Endothelial cell of umbilical vein (primary cell): ENCODE results near the gene PPM1E. TPM values are rescaled to one million over a fixed set of nuclear protein-coding genes. Genes with fewer than 3 reads are reported as not detected.

Experiments
- BruUV-seq: library from RNA; stranded (reverse); fragments of 400-500 nt; replicated peaks from 2 replicates; lab custom pipeline; 2021; lab: Mats Ljungman, UMichigan
- CTCF ChIA-PET: fragments of 300-600, 350-600 bp; sonication (Branson Sonifier 250); formaldehyde crosslinking; loops from one replicate; lab custom pipeline; 2021; ENCODE audit warnings: antibody characterized with exemption, inconsistent platforms; lab: Charles Lee
- POLR2A ChIA-PET: fragments of 300-600, 350-600 bp; sonication (Branson Sonifier 250); formaldehyde crosslinking; loops from one replicate; lab custom pipeline; 2021; ENCODE audit warnings: antibody characterized with exemption, inconsistent platforms; lab: Charles Lee
- DNase-seq: peaks from one replicate; pipeline ENCODE4 v3.0.0-alpha.2; 2011; ENCODE audit warnings: low read depth, low spot score
- FAIRE-seq: peaks from 2 replicates; lab custom pipeline; 2011; peaks lifted over from hg19 to GRCh38; lab: Jason Lieb, UNC
- H2AFZ ChIP-seq: 2 replicates; pipeline ENCODE4 v1.6.0; 2012; ENCODE audit warnings: low read depth, low read length, control low read depth, inconsistent platforms
- H3K27ac ChIP-seq: 2 replicates; pipeline ENCODE4 v1.5.1; 2011; ENCODE audit warnings: low read depth, mild to moderate bottlenecking, control low read depth, low read length, moderate library complexity; ENCODE audit not compliant: insufficient read depth
- H3K27me3 ChIP-seq, 2 experiments: 2 replicates each; pipeline versions ENCODE4 v1.6.0 to v1.6.1; 2011; ENCODE audit warnings: low read length in 2 of 2, mixed read lengths in 1 of 2; ENCODE audit not compliant: control insufficient read depth in 2 of 2, insufficient read depth in 2 of 2
- H3K36me3 ChIP-seq, 2 experiments: 2 replicates in 1 of 2; 3 replicates in 1 of 2; pipeline ENCODE4 v1.5.1; 2011; ENCODE audit warnings: low read length in 2 of 2, mild to moderate bottlenecking in 1 of 2, moderate library complexity in 1 of 2; ENCODE audit not compliant: control insufficient read depth in 2 of 2, insufficient read depth in 2 of 2; ENCODE audit errors: extremely low read depth in 1 of 2
- H3K4me1 ChIP-seq: 3 replicates; pipeline ENCODE4 v1.5.1; 2011; ENCODE audit warnings: mild to moderate bottlenecking, low read length; ENCODE audit not compliant: control insufficient read depth, insufficient read depth; ENCODE audit errors: extremely low read depth
- H3K4me2 ChIP-seq: 2 replicates; pipeline ENCODE4 v1.6.1; 2011; ENCODE audit warnings: low read length, control low read depth, mixed read lengths; ENCODE audit not compliant: insufficient read depth
- H3K4me3 ChIP-seq, 3 experiments: fragments of 200-600 bp in 1 of 3; sonication (generic), shearing (Covaris generic) in 1 of 3; replicated peaks in 1 of 3; 2 replicates each; pipeline ENCODE4 v1.5.1; 2011 to 2016; ENCODE audit warnings: control low read depth in 3 of 3, low read length in 3 of 3, mild to moderate bottlenecking in 2 of 3, inconsistent platforms in 1 of 3, low read depth in 1 of 3, moderate library complexity in 1 of 3; ENCODE audit not compliant: insufficient read depth in 1 of 3
- H3K79me2 ChIP-seq: 2 replicates; pipeline ENCODE4 v1.6.0; 2012; ENCODE audit warnings: low read length, inconsistent platforms; ENCODE audit not compliant: control insufficient read depth, insufficient read depth
- H3K9ac ChIP-seq: replicated peaks from 2 replicates; pipeline ENCODE3; 2011; ENCODE audit warnings: low read length, control low read depth; ENCODE audit not compliant: insufficient read depth; ENCODE audit errors: extremely low read depth
- H3K9me1 ChIP-seq: replicated peaks from 3 replicates; pipeline ENCODE4 v1.6.0; 2011; ENCODE audit warnings: mild to moderate bottlenecking, low read length; ENCODE audit not compliant: control insufficient read depth, insufficient read depth; ENCODE audit errors: extremely low read depth
- H3K9me3 ChIP-seq: replicated peaks from 2 replicates; pipeline ENCODE4 v1.5.1; 2012; ENCODE audit warnings: low read length, inconsistent platforms; ENCODE audit not compliant: control insufficient read depth, insufficient read depth
- H4K20me1 ChIP-seq: replicated peaks from 2 replicates; pipeline ENCODE3; 2011; ENCODE audit warnings: mild to moderate bottlenecking, low read length; ENCODE audit not compliant: control insufficient read depth, insufficient read depth; ENCODE audit errors: extremely low read depth
- EZH2 ChIP-seq: IDR thresholded peaks from 2 replicates; pipeline ENCODE4 v1.6.1; 2012; ENCODE audit warnings: borderline replicate concordance, low read depth, mild to moderate bottlenecking, moderate library complexity, low read length, inconsistent platforms; ENCODE audit not compliant: severe bottlenecking
- FOS ChIP-seq: IDR thresholded peaks from 2 replicates; pipeline ENCODE4 v1.6.1; 2011; ENCODE audit warnings: mild to moderate bottlenecking, low read length, moderate library complexity, borderline replicate concordance; ENCODE audit not compliant: insufficient read depth
- GATA2 ChIP-seq: IDR thresholded peaks from 2 replicates; pipeline ENCODE4 v1.7.0; 2011; ENCODE audit warnings: low read depth, mild to moderate bottlenecking, moderate library complexity, mixed read lengths, low read length; ENCODE audit not compliant: insufficient read length, insufficient read depth
- JUN ChIP-seq: IDR thresholded peaks from 2 replicates; pipeline ENCODE4 v1.6.1; 2011; ENCODE audit warnings: borderline replicate concordance, low read depth; ENCODE audit not compliant: insufficient read length, insufficient read depth
- MYC ChIP-seq: IDR thresholded peaks from one replicate; pipeline ENCODE4 v1.6.1; 2011; ENCODE audit warnings: mild to moderate bottlenecking, low read depth, low read length
- POLR2A ChIP-seq: IDR thresholded peaks from 2 replicates; pipeline ENCODE4 v1.6.1; 2012; ENCODE audit warnings: low read depth, mild to moderate bottlenecking, control low read depth, low read length
- POLR2AphosphoS5 ChIP-seq: IDR thresholded peaks from 2 replicates; pipeline ENCODE4 v1.6.1; 2012; ENCODE audit warnings: low read depth, mild to moderate bottlenecking, control low read depth, low read length, moderate library complexity; ENCODE audit not compliant: insufficient read depth
- dilution Hi-C: fragments of 300-500 bp; cut with MboI; formaldehyde crosslinking; loops from one replicate; pipeline ENCODE4 v1.15.0; 2019; ENCODE audit warnings: low sequenced_read_pairs; ENCODE audit not compliant: extremely low pct_ligation_motif_present
- intact Hi-C: fragments of 100-400 bp; cut with micrococcal nuclease; formaldehyde crosslinking; loops from one replicate; pipeline ENCODE4 v1.10.0; 2022
- polyA plus RNA-seq, 4 experiments: library from polyadenylated mRNA; depleted of rRNA in 3 of 4; stranded (reverse) in 3 of 4; unstranded in 1 of 4; fragments of >200 nt; gene quantifications; 2 replicates each; pipeline versions ENCODE4 v1.2.1 to v1.2.3, GENCODE V29; 2011 to 2012; ENCODE audit warnings: missing spikeins in 1 of 4
- total RNA-seq: library from RNA; stranded (reverse); gene quantifications from 2 replicates; pipeline ENCODE4 v1.2.3, GENCODE V29; 2021
- TF ChIP-seq, protein P1 (sequence below), 2 donors: IDR thresholded peaks; 1 replicate in 1 of 2; 2 replicates in 1 of 2; pipeline ENCODE4 v1.5.1; 2011; ENCODE audit warnings: low read length in 2 of 2, mild to moderate bottlenecking in 2 of 2, moderate library complexity in 2 of 2, control low read depth in 1 of 2, inconsistent platforms in 1 of 2, low read depth in 1 of 2; ENCODE audit not compliant: insufficient read depth in 1 of 2; ENCODE audit errors: extremely low read depth in 1 of 2
- TF ChIP-seq, protein P2 (sequence below): IDR thresholded peaks from 2 replicates; pipeline ENCODE4 v1.6.1; 2011; ENCODE audit not compliant: insufficient read depth, insufficient read length

PPM1E gene
- total and polyA plus RNA-seq, 2 donors (not counting 3 experiments of a cell fraction or from before 2014, with no cell fraction given): 0.01 TPM; not detected in 1

GRCh38 chr17:58902322-58902721 lies 146.7 kb downstream of the PPM1E start:
- Histone ChIP-seq H4K20me1 (no peaks in the 10 kb centered on the region), H3K9me1 (no peaks in the 10 kb centered on the region), H2AFZ (no peak overlapping the region), H3K27me3 (no peaks in the 10 kb centered on the region), H3K4me1 (no peaks in the 10 kb centered on the region), H3K9ac (no peak overlapping the region), H3K4me2 (no peak overlapping the region), H3K9me3 (no peaks in the 10 kb centered on the region), H3K4me3 (no peak overlapping the region), H3K36me3 (no peaks in the 10 kb centered on the region), H3K79me2 (no peaks in the 10 kb centered on the region), H3K27ac (no peak overlapping the region)
- DNase-seq (no peak), FAIRE-seq (no peak)
- no TSS peak for BruUV-seq
- POLR2A ChIA-PET: interaction anchor here (0.5 kb wide), 1 partner anchor 730 kb away, joined by 3 read pairs; no protein-coding TSS in a partner anchor
- no peak for TF ChIP-seq JUN
- TF ChIP-seq POLR2A: no peak
- TF ChIP-seq, protein P1, sequence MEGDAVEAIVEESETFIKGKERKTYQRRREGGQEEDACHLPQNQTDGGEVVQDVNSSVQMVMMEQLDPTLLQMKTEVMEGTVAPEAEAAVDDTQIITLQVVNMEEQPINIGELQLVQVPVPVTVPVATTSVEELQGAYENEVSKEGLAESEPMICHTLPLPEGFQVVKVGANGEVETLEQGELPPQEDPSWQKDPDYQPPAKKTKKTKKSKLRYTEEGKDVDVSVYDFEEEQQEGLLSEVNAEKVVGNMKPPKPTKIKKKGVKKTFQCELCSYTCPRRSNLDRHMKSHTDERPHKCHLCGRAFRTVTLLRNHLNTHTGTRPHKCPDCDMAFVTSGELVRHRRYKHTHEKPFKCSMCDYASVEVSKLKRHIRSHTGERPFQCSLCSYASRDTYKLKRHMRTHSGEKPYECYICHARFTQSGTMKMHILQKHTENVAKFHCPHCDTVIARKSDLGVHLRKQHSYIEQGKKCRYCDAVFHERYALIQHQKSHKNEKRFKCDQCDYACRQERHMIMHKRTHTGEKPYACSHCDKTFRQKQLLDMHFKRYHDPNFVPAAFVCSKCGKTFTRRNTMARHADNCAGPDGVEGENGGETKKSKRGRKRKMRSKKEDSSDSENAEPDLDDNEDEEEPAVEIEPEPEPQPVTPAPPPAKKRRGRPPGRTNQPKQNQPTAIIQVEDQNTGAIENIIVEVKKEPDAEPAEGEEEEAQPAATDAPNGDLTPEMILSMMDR (IDR thresholded peaks at IDR 0.05; ENCODE audit: extremely low read depth in 1 of 2, insufficient read depth in 1 of 2, low read depth in 1 of 2, low read length in 2 of 2): no peak
- TF ChIP-seq EZH2: no peak
- TF ChIP-seq, protein P2, sequence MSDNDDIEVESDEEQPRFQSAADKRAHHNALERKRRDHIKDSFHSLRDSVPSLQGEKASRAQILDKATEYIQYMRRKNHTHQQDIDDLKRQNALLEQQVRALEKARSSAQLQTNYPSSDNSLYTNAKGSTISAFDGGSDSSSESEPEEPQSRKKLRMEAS: no peak
- no peak for TF ChIP-seq POLR2AphosphoS5
- TF ChIP-seq GATA2: no peak
- TF ChIP-seq FOS: no peak
- TF ChIP-seq MYC: no peak
- intact Hi-C loops (no loop called here), dilution Hi-C loops (no loop called here)
- CTCF ChIA-PET: no interaction called here
